ENCODE data around the gene TTLL13.

The TTLL13 gene

DNA sequence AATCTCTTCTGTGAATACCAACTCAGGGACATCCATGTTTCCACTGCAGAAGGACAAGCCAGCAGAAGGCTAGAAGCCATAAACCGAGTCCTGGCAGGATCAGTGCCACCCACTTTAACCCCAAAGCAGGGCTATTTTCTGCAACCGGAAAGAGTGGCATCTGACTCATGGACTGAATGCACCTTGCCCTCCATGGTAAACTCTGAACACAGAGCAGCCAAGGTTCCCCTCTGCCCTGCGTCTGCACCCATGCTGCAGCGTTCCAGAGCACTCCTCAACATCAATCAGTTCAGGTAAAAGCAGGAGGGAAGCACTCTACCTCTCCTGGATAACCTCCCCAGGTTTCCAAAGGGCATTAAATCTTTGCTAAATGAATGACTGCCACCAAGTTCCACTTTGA, 15.3 kb downstream of the TTLL13 start:
- Histone ChIP-seq H3K27ac (ENCODE audit: low read length) (peak overlapping the region; percentile 81), H3K36me3 (replicated peaks; ENCODE audit: insufficient read depth, low read length) (no peaks in the 10 kb centered on the region)

DNA sequence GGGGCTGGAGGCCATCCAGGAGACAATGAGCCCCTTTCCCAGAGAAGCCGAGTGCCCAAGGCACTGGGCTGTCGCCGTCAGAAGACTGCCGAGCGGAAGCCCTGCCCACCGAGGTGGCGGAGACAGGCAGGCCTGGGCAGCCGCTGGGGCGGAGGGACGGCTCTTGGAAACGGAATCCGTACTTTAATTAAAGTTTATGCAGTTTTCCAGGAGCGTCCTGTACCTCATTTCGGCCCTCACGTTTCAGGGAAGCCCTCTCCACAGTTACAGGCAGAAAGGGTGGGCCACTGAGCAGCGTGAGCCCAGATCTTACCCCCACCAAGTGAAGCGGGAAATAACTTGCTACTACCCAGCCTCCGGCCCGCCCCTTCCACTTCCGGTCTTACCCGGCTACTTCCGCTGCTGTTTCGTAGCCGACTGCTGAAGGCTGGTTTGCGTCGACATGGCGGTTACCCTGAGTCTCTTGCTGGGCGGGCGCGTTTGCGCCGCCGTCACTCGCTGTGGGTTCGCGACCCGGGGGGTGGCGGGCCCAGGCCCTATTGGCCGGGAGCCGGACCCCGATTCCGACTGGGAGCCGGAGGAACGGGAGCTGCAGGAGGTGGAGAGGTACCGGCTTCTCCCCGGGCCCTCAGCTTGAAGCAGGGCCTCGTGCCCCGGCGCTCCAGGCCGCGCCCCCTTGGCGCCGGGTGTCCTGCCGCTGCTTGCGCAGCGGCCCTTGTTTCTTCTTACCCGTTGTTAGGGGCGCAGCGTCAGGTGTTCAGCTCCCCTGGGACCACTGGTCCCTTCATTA, 16.1 kb downstream of the TTLL13 start, which contains the start of gene NGRN:
TSS of gene NGRN (plus strand) at position 402 of the 790 bp plus-strand sequence. CDS start at position 443, 41 bp downstream.
- Histone ChIP-seq H3K27me3 (replicated peaks; ENCODE audit: insufficient read depth, low read length) (no peaks in the 10 kb centered on the region), H3K27ac (ENCODE audit: low read length) (peak within 1 kb of the TSS; percentile 81), H3K4me2 (ENCODE audit: low read depth, low read length) (peak within 1 kb of the TSS; percentile 88), H2AFZ (ENCODE audit: low read length) (peak within 1 kb of the TSS; percentile 88), H3K9me3 (replicated peaks; ENCODE audit: insufficient read depth, low read length) (no peaks in the 10 kb centered on the region), H3K9me2 (replicated peaks; ENCODE audit: insufficient read depth, low read length) (no peaks in the 10 kb centered on the region), H3K4me1 (ENCODE audit: low read length) (peaks cover 14% of the 10 kb centered on the region), H4K20me1 (ENCODE audit: insufficient read depth, low read length) (peaks cover 6% of the 10 kb centered on the region; the same call in 1 of the 2 replicates), H3K79me2 (ENCODE audit: low read length) (peaks cover 51% of the 10 kb centered on the region), H3K4me3 (ENCODE audit: low read length) (peak within 1 kb of the TSS; percentile 84), H3K9ac (ENCODE audit: low read length) (peak within 1 kb of the TSS; percentile 90), H3F3A (ENCODE audit: insufficient read depth, low read length) (0 out of 2 replicates have a peak, but pooled peaks cover 11% of the 10 kb centered on the region), H3K36me3 (replicated peaks; ENCODE audit: insufficient read depth, low read length) (no peaks in the 10 kb centered on the region)
- no peak for TF ChIP-seq EZH2phosphoT487 (IDR thresholded peaks at IDR 0.05; ENCODE audit: low read length)
- TF ChIP-seq, protein P1, sequence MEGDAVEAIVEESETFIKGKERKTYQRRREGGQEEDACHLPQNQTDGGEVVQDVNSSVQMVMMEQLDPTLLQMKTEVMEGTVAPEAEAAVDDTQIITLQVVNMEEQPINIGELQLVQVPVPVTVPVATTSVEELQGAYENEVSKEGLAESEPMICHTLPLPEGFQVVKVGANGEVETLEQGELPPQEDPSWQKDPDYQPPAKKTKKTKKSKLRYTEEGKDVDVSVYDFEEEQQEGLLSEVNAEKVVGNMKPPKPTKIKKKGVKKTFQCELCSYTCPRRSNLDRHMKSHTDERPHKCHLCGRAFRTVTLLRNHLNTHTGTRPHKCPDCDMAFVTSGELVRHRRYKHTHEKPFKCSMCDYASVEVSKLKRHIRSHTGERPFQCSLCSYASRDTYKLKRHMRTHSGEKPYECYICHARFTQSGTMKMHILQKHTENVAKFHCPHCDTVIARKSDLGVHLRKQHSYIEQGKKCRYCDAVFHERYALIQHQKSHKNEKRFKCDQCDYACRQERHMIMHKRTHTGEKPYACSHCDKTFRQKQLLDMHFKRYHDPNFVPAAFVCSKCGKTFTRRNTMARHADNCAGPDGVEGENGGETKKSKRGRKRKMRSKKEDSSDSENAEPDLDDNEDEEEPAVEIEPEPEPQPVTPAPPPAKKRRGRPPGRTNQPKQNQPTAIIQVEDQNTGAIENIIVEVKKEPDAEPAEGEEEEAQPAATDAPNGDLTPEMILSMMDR (IDR thresholded peaks at IDR 0.05; ENCODE audit: low read length): no peak
- TF ChIP-seq EZH2 (optimal IDR thresholded peaks at IDR 0.05; ENCODE audit: low read depth, low read length): no peak
- DNase-seq: peak; percentile 95

More for the DNA sequence above, 15.3 kb downstream of the TTLL13 start:
- Histone ChIP-seq H3K9me2 (replicated peaks; ENCODE audit: insufficient read depth, low read length) (no peaks in the 10 kb centered on the region), H3K79me2 (ENCODE audit: low read length) (peaks cover 43% of the 10 kb centered on the region), H3K27me3 (replicated peaks; ENCODE audit: insufficient read depth, low read length) (no peaks in the 10 kb centered on the region), H3K9me3 (replicated peaks; ENCODE audit: insufficient read depth, low read length) (no peaks in the 10 kb centered on the region), H3K4me2 (ENCODE audit: low read depth, low read length) (peak overlapping the region; percentile 88), H3K9ac (ENCODE audit: low read length) (peak overlapping the region; percentile 90), H3F3A (ENCODE audit: insufficient read depth, low read length) (peaks cover 14% of the 10 kb centered on the region; the same call in 1 of the 2 replicates), H3K4me3 (ENCODE audit: low read length) (peak overlapping the region; percentile 84), H3K4me1 (ENCODE audit: low read length) (peaks cover 19% of the 10 kb centered on the region), H4K20me1 (ENCODE audit: insufficient read depth, low read length) (peaks cover 6% of the 10 kb centered on the region; the same call in 1 of the 2 replicates), H2AFZ (ENCODE audit: low read length) (peak overlapping the region; percentile 88)
- TF ChIP-seq, protein P1 (IDR thresholded peaks at IDR 0.05; ENCODE audit: low read length): no peak
- TF ChIP-seq EZH2phosphoT487 (IDR thresholded peaks at IDR 0.05; ENCODE audit: low read length): no peak
- TF ChIP-seq EZH2 (optimal IDR thresholded peaks at IDR 0.05; ENCODE audit: low read depth, low read length): no peak
- peak; percentile 35 for DNase-seq

DNA sequence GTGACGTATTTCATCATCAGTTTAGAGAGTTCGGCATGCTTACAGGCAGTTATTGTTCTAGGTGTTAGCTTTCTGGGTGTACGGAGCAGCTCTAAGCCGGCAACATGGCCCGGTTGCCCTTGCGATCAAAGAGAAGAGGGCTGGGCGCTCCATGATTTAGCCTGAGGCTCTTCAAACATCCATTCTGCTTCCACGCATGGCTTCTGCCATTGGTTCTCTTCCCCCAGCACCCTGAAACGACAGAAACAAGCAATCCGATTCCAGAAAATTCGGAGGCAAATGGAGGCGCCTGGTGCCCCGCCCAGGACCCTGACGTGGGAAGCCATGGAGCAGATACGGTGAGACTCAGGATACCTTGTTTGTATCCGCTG, 16.7 kb downstream of the TTLL13 start:
- H2AFZ ChIP-seq (ENCODE audit: low read length): peak overlapping the region; percentile 88
- H3K27me3 ChIP-seq (replicated peaks; ENCODE audit: insufficient read depth, low read length): no peaks in the 10 kb centered on the region
- peak overlapping the region; percentile 84 for H3K4me3 ChIP-seq (ENCODE audit: low read length)
- H3K79me2 ChIP-seq (ENCODE audit: low read length): peaks cover 57% of the 10 kb centered on the region
- H3K4me1 ChIP-seq (ENCODE audit: low read length): peaks cover 14% of the 10 kb centered on the region
- DNase-seq: no peak
- no peaks in the 10 kb centered on the region for H3K9me3 ChIP-seq (replicated peaks; ENCODE audit: insufficient read depth, low read length)
- TF ChIP-seq EZH2 (optimal IDR thresholded peaks at IDR 0.05; ENCODE audit: low read depth, low read length): no peak
- TF ChIP-seq, protein P1 (IDR thresholded peaks at IDR 0.05; ENCODE audit: low read length): no peak
- no peak for TF ChIP-seq EZH2phosphoT487 (IDR thresholded peaks at IDR 0.05; ENCODE audit: low read length)
- H3K9me2 ChIP-seq (replicated peaks; ENCODE audit: insufficient read depth, low read length): no peaks in the 10 kb centered on the region
- H4K20me1 ChIP-seq (ENCODE audit: insufficient read depth, low read length): peaks cover 6% of the 10 kb centered on the region; the same call in 1 of the 2 replicates
- no peaks in the 10 kb centered on the region for H3K36me3 ChIP-seq (replicated peaks; ENCODE audit: insufficient read depth, low read length)
- H3K27ac ChIP-seq (ENCODE audit: low read length): peak overlapping the region; percentile 81
- peak overlapping the region; percentile 90 for H3K9ac ChIP-seq (ENCODE audit: low read length)
- 0 out of 2 replicates have a peak, but pooled peaks cover 11% of the 10 kb centered on the region for H3F3A ChIP-seq (ENCODE audit: insufficient read depth, low read length)
- H3K4me2 ChIP-seq (ENCODE audit: low read depth, low read length): peak overlapping the region; percentile 88
